C4-2B (cell line): ENCODE results near the gene HOXC11.

Source experiments
- H3K27ac ChIP-seq: fragments of 450-650 bp; 2 replicates; pipeline ENCODE4 v1.5.1; 2017
- CTCF ChIP-seq: fragments of 450-650 bp; conservative IDR thresholded peaks from 2 replicates; pipeline ENCODE4 v1.5.1; 2017; ENCODE audit warnings: mild to moderate bottlenecking
- ZFX ChIP-seq: fragments of 450-650 bp; IDR thresholded peaks from 2 replicates; pipeline ENCODE4 v1.6.1; 2017

The HOXC11 gene

GRCh38 chr12:53952871-53953734, 19.8 kb upstream of the HOXC11 start:
- no peak overlapping the region for H3K27ac ChIP-seq
- TF ChIP-seq ZFX = no peak
- TF ChIP-seq CTCF = no peak

- no peak for TF ChIP-seq CTCF
- TF ChIP-seq ZFX = no peak
- peak overlapping the region; percentile 48 for H3K27ac ChIP-seq
Measured at GRCh38 chr12:53953831-53954693, 18.9 kb upstream of the HOXC11 start.

GRCh38 chr12:53954694-53955035, 18.3 kb upstream of the HOXC11 start, which contains the start of gene HOXC12:
Gene HOXC12 (plus strand): TSS chr12:53954903. CDS start chr12:53954930, 27 bp downstream.
- TF ChIP-seq CTCF (no peak), ZFX (no peak)

GRCh38 chr12:53955036-53955775, 17.7 kb upstream of the HOXC11 start:
- TF ChIP-seq ZFX (no peak), CTCF (no peak)
- H3K27ac ChIP-seq = peak overlapping the region; percentile 48

More at GRCh38 chr12:53954694-53955035, 18.3 kb upstream of the HOXC11 start, which contains the start of gene HOXC12:
- H3K27ac ChIP-seq = peak within 1 kb of the TSS; percentile 48

- no peak for TF ChIP-seq ZFX
- no peak for TF ChIP-seq CTCF
- H3K27ac ChIP-seq = no peak overlapping the region
Measured at GRCh38 chr12:53955776-53956250, 17.1 kb upstream of the HOXC11 start.

- TF ChIP-seq ZFX (no peak), CTCF (no peak)
- no peak overlapping the region for H3K27ac ChIP-seq
Measured at GRCh38 chr12:53956251-53956887, 16.6 kb upstream of the HOXC11 start.
